Neural progenitor cell (in vitro differentiated cells): ENCODE results near the gene RHOV. TPM values are rescaled to one million over a fixed set of nuclear protein-coding genes. Genes with fewer than 3 reads are reported as not detected.

ENCODE experiments used
- DNase-seq: peaks from one replicate; pipeline ENCODE4 v3.0.0-alpha.2; 2016; ENCODE audit warnings: low spot score
- H2AFZ ChIP-seq: fragments of 200-600 bp; sonication (generic); replicated peaks from 2 replicates; pipeline ENCODE4 v1.6.1; 2016; ENCODE audit warnings: antibody characterized with exemption
- H3F3A ChIP-seq: fragments of 200-600 bp; sonication (generic); 2 replicates; pipeline ENCODE4 v1.6.1; 2016; ENCODE audit warnings: antibody characterized with exemption, low read depth
- H3K27ac ChIP-seq: fragments of 200-600 bp; sonication (generic); 2 replicates; pipeline ENCODE4 v1.5.1; 2016; ENCODE audit warnings: mild to moderate bottlenecking
- H3K27me3 ChIP-seq: fragments of 200-600 bp; sonication (generic); 2 replicates; pipeline ENCODE4 v1.6.1; 2016; ENCODE audit warnings: mild to moderate bottlenecking, moderate library complexity
- H3K36me3 ChIP-seq: fragments of 200-600 bp; sonication (generic); 2 replicates; pipeline ENCODE4 v1.5.1; 2016
- H3K4me1 ChIP-seq: fragments of 200-600 bp; sonication (generic); 2 replicates; pipeline ENCODE4 v1.6.1; 2016; ENCODE audit warnings: mixed run types
- H3K4me2 ChIP-seq: fragments of 200-600 bp; sonication (generic); 2 replicates; pipeline ENCODE4 v1.6.1; 2016
- H3K4me3 ChIP-seq: fragments of 200-600 bp; sonication (generic); 2 replicates; pipeline ENCODE4 v1.5.1; 2016
- H3K79me2 ChIP-seq: fragments of 200-600 bp; sonication (generic); 2 replicates; pipeline ENCODE4 v1.6.1; 2016; ENCODE audit warnings: low read depth
- H3K9ac ChIP-seq: fragments of 200-600 bp; sonication (generic); 2 replicates; pipeline ENCODE4 v1.6.1; 2016
- H3K9me3 ChIP-seq: fragments of 200-600 bp; sonication (generic); 2 replicates; pipeline ENCODE4 v1.5.1; 2016; ENCODE audit warnings: low read depth
- H4K20me1 ChIP-seq: fragments of 200-600 bp; sonication (generic); 2 replicates; pipeline ENCODE4 v1.6.1; 2016; ENCODE audit warnings: low read depth
- H3K27ac Mint-ChIP-seq: 3 replicates; pipeline ENCODE4 v1.8.0; 2021; ENCODE audit warnings: mixed read lengths
- H3K27me3 Mint-ChIP-seq: 2 replicates; pipeline ENCODE4 v1.8.0; 2022; ENCODE audit warnings: low read depth, mild to moderate bottlenecking, inconsistent platforms, moderate library complexity, mixed read lengths; ENCODE audit not compliant: insufficient read depth
- H3K36me3 Mint-ChIP-seq: 3 replicates; pipeline ENCODE4 v1.8.0; 2021; ENCODE audit warnings: mixed read lengths
- H3K4me1 Mint-ChIP-seq: 3 replicates; pipeline ENCODE4 v1.8.0; 2021; ENCODE audit warnings: mixed read lengths
- H3K4me3 Mint-ChIP-seq: 3 replicates; pipeline ENCODE4 v1.8.0; 2021; ENCODE audit warnings: mild to moderate bottlenecking, moderate library complexity, mixed read lengths
- H3K9me3 Mint-ChIP-seq: 3 replicates; pipeline ENCODE4 v1.8.0; 2020; ENCODE audit warnings: mixed read lengths
- CTCF ChIP-seq: fragments of 200-600 bp; sonication (generic); IDR thresholded peaks from 2 replicates; pipeline ENCODE4 v1.5.1; 2017; ENCODE audit warnings: antibody characterized with exemption, mild to moderate bottlenecking
- EZH2 ChIP-seq: fragments of 200-600 bp; sonication (generic); IDR thresholded peaks from 2 replicates; pipeline ENCODE4 v1.6.1; 2017; ENCODE audit warnings: antibody characterized with exemption, mild to moderate bottlenecking, moderate library complexity
- EZH2phosphoT487 ChIP-seq: fragments of 200-600 bp; sonication (generic); IDR thresholded peaks from 2 replicates; pipeline ENCODE4 v1.6.1; 2017; ENCODE audit warnings: antibody characterized with exemption
- total RNA-seq: library from RNA; depleted of rRNA; stranded (reverse); fragments of >200 nt; gene quantifications from 2 replicates; pipeline ENCODE4 v1.2.3, GENCODE V29; 2015; ENCODE audit warnings: low replicate concordance

Gene RHOV
- total RNA-seq, 1 donor from 2014 or later = not detected

GRCh38 chr15:40891138-40891537 is 17.1 kb upstream of the RHOV start:
- Histone ChIP-seq H2AFZ (peak overlapping the region; percentile 19), H3K36me3 (no peaks in the 10 kb centered on the region), H3K27ac (no peak overlapping the region), H3F3A (peaks cover 4% of the 10 kb centered on the region), H4K20me1 (no peaks in the 10 kb centered on the region), H3K4me2 (no peak overlapping the region), H3K4me3 (no peak overlapping the region), H3K4me1 (peaks cover 7% of the 10 kb centered on the region), H3K9ac (no peak overlapping the region), H3K27me3 (peaks cover 20% of the 10 kb centered on the region), H3K9me3 (no peaks in the 10 kb centered on the region), H3K79me2 (peaks cover 17% of the 10 kb centered on the region)
- TF ChIP-seq EZH2phosphoT487 (no peak), CTCF (no peak), EZH2 (no peak)
- no peak overlapping the region for H3K4me3 Mint-ChIP-seq
- no peaks in the 10 kb centered on the region for H3K9me3 Mint-ChIP-seq
- H3K27ac Mint-ChIP-seq = no peak overlapping the region
- H3K4me1 Mint-ChIP-seq = peaks cover 22% of the 10 kb centered on the region
- peaks cover 9% of the 10 kb centered on the region for H3K27me3 Mint-ChIP-seq
- no peak for DNase-seq
- peaks cover 3% of the 10 kb centered on the region for H3K36me3 Mint-ChIP-seq

GRCh38 chr15:40889112-40889511 is 15.1 kb upstream of the RHOV start:
- Histone ChIP-seq H3K27me3 (peaks cover 20% of the 10 kb centered on the region), H4K20me1 (no peaks in the 10 kb centered on the region), H3K4me3 (no peak overlapping the region), H3K9me3 (no peaks in the 10 kb centered on the region), H3K36me3 (no peaks in the 10 kb centered on the region), H3K27ac (no peak overlapping the region), H3K9ac (no peak overlapping the region), H3F3A (no peaks in the 10 kb centered on the region), H2AFZ (no peak overlapping the region), H3K4me1 (no peaks in the 10 kb centered on the region), H3K79me2 (no peaks in the 10 kb centered on the region), H3K4me2 (no peak overlapping the region)
- Mint-ChIP-seq H3K9me3 (no peaks in the 10 kb centered on the region), H3K36me3 (no peaks in the 10 kb centered on the region), H3K4me3 (no peak overlapping the region), H3K27me3 (peaks cover 6% of the 10 kb centered on the region), H3K4me1 (peaks cover 9% of the 10 kb centered on the region), H3K27ac (no peak overlapping the region)
- no peak for TF ChIP-seq EZH2
- no peak for TF ChIP-seq CTCF
- no peak for TF ChIP-seq EZH2phosphoT487
- no peak for DNase-seq

- no peaks in the 10 kb centered on the region for H3K9me3 ChIP-seq
- H3K36me3 ChIP-seq = no peaks in the 10 kb centered on the region
- H3K79me2 ChIP-seq = no peaks in the 10 kb centered on the region
- Mint-ChIP-seq H3K9me3 (peaks cover 2% of the 10 kb centered on the region), H3K4me3 (no peak overlapping the region), H3K36me3 (no peaks in the 10 kb centered on the region), H3K27me3 (peaks cover 6% of the 10 kb centered on the region), H3K4me1 (peaks cover under 1% of the 10 kb centered on the region), H3K27ac (peak overlapping the region; percentile 1)
- H3K9ac ChIP-seq = no peak overlapping the region
- H3K27me3 ChIP-seq = no peaks in the 10 kb centered on the region
- no peak overlapping the region for H3K27ac ChIP-seq
- no peak for DNase-seq
- no peak overlapping the region for H3K4me3 ChIP-seq
- H2AFZ ChIP-seq = no peak overlapping the region
- H3F3A ChIP-seq = no peaks in the 10 kb centered on the region
- no peak overlapping the region for H3K4me2 ChIP-seq
- H4K20me1 ChIP-seq = no peaks in the 10 kb centered on the region
- H3K4me1 ChIP-seq = no peaks in the 10 kb centered on the region
- no peak for TF ChIP-seq CTCF
- no peak for TF ChIP-seq EZH2
- TF ChIP-seq EZH2phosphoT487 = no peak
Measured at GRCh38 chr15:40886586-40886985, 12.6 kb upstream of the RHOV start.
